HepG2 (cell line): ENCODE results near the gene MRPL28. TPM values are rescaled to one million over a fixed set of nuclear protein-coding genes. Genes with fewer than 3 reads are reported as not detected.
A peak's percentile ranks its signal among the peaks of the same experiment; 100 is the strongest.

Source experiments
- AHR ChIP-seq: IDR thresholded peaks from 2 replicates; pipeline ENCODE4 v1.6.1; 2018; ENCODE audit warnings: missing genetic modification reagents, missing compliant biosample characterization
- BHLHE40 ChIP-seq: IDR thresholded peaks from 2 replicates; pipeline ENCODE4 v1.6.1; 2011; ENCODE audit warnings: low read length, improper control_type of control experiment
- BORCS8-MEF2B ChIP-seq: sonication (generic); formaldehyde crosslinking; IDR thresholded peaks from 2 replicates; pipeline ENCODE4 v1.8.0; 2022; ENCODE audit warnings: mild to moderate bottlenecking, missing genetic modification reagents
- HDAC1 ChIP-seq: sonication (generic); formaldehyde crosslinking; IDR thresholded peaks from 2 replicates; pipeline ENCODE4 v1.5.1; 2020; ENCODE audit warnings: mild to moderate bottlenecking, missing genetic modification reagents
- HNF4A ChIP-seq: sonication (generic); formaldehyde crosslinking; IDR thresholded peaks from 2 replicates; pipeline ENCODE4 v1.4.0; 2020; ENCODE audit warnings: missing genetic modification reagents
- HOXA5 ChIP-seq: sonication (generic); formaldehyde crosslinking; IDR thresholded peaks from 2 replicates; pipeline ENCODE4 v1.4.0; 2020; ENCODE audit warnings: missing genetic modification reagents
- JDP2 ChIP-seq: sonication (generic); formaldehyde crosslinking; IDR thresholded peaks from 2 replicates; pipeline ENCODE4 v1.8.1; 2022; ENCODE audit warnings: missing genetic modification reagents, borderline replicate concordance
- KLF16 ChIP-seq, 2 experiments: sonication (generic) in 1 of 2; formaldehyde crosslinking in 1 of 2; IDR thresholded peaks; 2 replicates each; pipeline versions ENCODE4 v1.6.1 to v1.8.0; 2016 to 2023; ENCODE audit warnings: missing genetic modification reagents in 2 of 2, missing compliant biosample characterization in 1 of 2
- MAZ ChIP-seq, 2 experiments: sonication (generic) in 1 of 2; formaldehyde crosslinking in 1 of 2; IDR thresholded peaks; 2 replicates each; pipeline versions ENCODE4 v1.5.0 to v1.6.1; 2012 to 2020; ENCODE audit warnings: low read depth in 2 of 2, mild to moderate bottlenecking in 2 of 2, borderline replicate concordance in 1 of 2, improper control_type of control experiment in 1 of 2, low read length in 1 of 2, missing genetic modification reagents in 1 of 2, moderate library complexity in 1 of 2
- MEF2D ChIP-seq: sonication (generic); formaldehyde crosslinking; IDR thresholded peaks from 2 replicates; pipeline ENCODE4 v1.5.1; 2020; ENCODE audit warnings: mild to moderate bottlenecking, missing genetic modification reagents
- NKX3-1 ChIP-seq: sonication (generic); formaldehyde crosslinking; IDR thresholded peaks from 2 replicates; pipeline ENCODE4 v1.5.0; 2020; ENCODE audit warnings: missing genetic modification reagents
- PAF1 ChIP-seq: IDR thresholded peaks from 2 replicates; pipeline ENCODE4 v1.6.1; 2016; ENCODE audit warnings: missing genetic modification reagents, missing compliant biosample characterization
- RBM39 ChIP-seq: fragments of 200-400 bp; formaldehyde crosslinking; IDR thresholded peaks from one replicate; pipeline ENCODE4 v1.6.1; 2018; ENCODE audit warnings: antibody characterized with exemption, mild to moderate bottlenecking, low read depth, low read length; ENCODE audit not compliant: poor library complexity, severe bottlenecking
- SOX6 ChIP-seq, 2 experiments: fragments of 450-650 bp in 1 of 2; sonication (generic) in 1 of 2; formaldehyde crosslinking in 1 of 2; IDR thresholded peaks; 2 replicates each; pipeline versions ENCODE4 v1.4.0 to v1.6.1; 2017 to 2020; ENCODE audit warnings: antibody characterized with exemption in 1 of 2, mild to moderate bottlenecking in 1 of 2, missing genetic modification reagents in 1 of 2
- SP1 ChIP-seq, 2 experiments: fragments of 450-650 bp in 1 of 2; sonication (generic) in 1 of 2; formaldehyde crosslinking in 1 of 2; IDR thresholded peaks; 2 replicates each; pipeline versions ENCODE4 v1.4.0 to v1.6.1; 2016 to 2020; ENCODE audit warnings: missing genetic modification reagents in 1 of 2
- XRCC5 ChIP-seq: fragments of 200-400 bp; formaldehyde crosslinking; optimal IDR thresholded peaks from 2 replicates; pipeline ENCODE3; 2017; ENCODE audit warnings: mild to moderate bottlenecking, low read length
- ZBTB7B ChIP-seq: sonication (generic); formaldehyde crosslinking; IDR thresholded peaks from 2 replicates; pipeline ENCODE4 v1.4.0; 2020; ENCODE audit warnings: missing genetic modification reagents
- ZNF496 ChIP-seq: sonication (generic); formaldehyde crosslinking; IDR thresholded peaks from 2 replicates; pipeline ENCODE4 v1.8.1; 2023; ENCODE audit warnings: mild to moderate bottlenecking, moderate library complexity, missing genetic modification reagents; ENCODE audit not compliant: insufficient replicate concordance
- polyA plus RNA-seq, 8 experiments: library from polyadenylated mRNA; depleted of rRNA in 3 of 8; stranded (reverse) in 7 of 8; unstranded in 1 of 8; fragments of >200 nt; fragmentation: Illumina TruSeq in 4 of 8; extraction: Trizol in 4 of 8; gene quantifications; 2 replicates each; pipeline versions ENCODE4 v1.2.1 to v1.2.3, GENCODE V29; 2011 to 2016; ENCODE audit warnings: low read depth in 4 of 8, missing spikeins in 1 of 8, mixed read lengths in 1 of 8; ENCODE audit not compliant: insufficient read depth in 1 of 8
- total RNA-seq, 5 experiments: library from RNA; depleted of rRNA; stranded (reverse); fragments of >200 nt; fragmentation: Illumina TruSeq; extraction: Trizol; gene quantifications; 2 replicates each; pipeline ENCODE4 v1.2.3, GENCODE V29; 2016; ENCODE audit warnings: low read depth in 1 of 5
- TF ChIP-seq, protein P1 (sequence below): IDR thresholded peaks from 2 replicates; pipeline ENCODE4 v1.6.1; 2018; ENCODE audit warnings: missing genetic modification reagents
- TF ChIP-seq, protein P2 (sequence below): sonication (generic); formaldehyde crosslinking; IDR thresholded peaks from 2 replicates; pipeline ENCODE4 v1.4.0; 2020; ENCODE audit warnings: missing genetic modification reagents
- TF ChIP-seq, protein P3 (sequence below): IDR thresholded peaks from 2 replicates; pipeline ENCODE4 v1.6.1; 2012; ENCODE audit warnings: inconsistent platforms
- TF ChIP-seq, protein P4 (sequence below): sonication (generic); formaldehyde crosslinking; IDR thresholded peaks from 2 replicates; pipeline ENCODE4 v1.5.0; 2020; ENCODE audit warnings: missing genetic modification reagents

The MRPL28 gene
- total and polyA plus RNA-seq, 2 of the 13 experiments (the other 11 are each of a cell fraction or from before 2014, with no cell fraction given) = 114 to 135 TPM

DNA sequence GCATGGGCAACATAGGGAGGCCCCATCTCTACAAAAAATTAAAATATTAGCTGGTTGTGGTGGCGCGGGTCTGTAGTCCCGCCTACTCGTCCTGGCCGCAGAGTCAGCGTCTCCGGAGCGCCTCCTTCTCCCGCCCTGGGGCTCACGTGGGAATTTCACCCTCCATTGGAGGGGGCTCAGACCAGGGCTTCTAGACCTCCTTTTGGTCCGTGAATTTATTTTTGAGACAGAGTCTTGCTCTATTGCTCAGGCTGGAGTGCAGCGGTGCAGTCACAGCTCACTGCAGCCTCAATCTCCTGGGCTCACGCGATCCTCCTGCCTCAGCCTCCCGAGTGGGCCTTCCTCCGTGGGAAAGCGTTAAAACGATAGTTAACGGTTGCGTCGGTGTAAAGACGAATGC, 26.3 kb upstream of the MRPL28 start (continued):
- no peak for TF ChIP-seq ZNF496
- no peak for TF ChIP-seq JDP2 (CRISPR knock-in tag)
- TF ChIP-seq, protein P1, sequence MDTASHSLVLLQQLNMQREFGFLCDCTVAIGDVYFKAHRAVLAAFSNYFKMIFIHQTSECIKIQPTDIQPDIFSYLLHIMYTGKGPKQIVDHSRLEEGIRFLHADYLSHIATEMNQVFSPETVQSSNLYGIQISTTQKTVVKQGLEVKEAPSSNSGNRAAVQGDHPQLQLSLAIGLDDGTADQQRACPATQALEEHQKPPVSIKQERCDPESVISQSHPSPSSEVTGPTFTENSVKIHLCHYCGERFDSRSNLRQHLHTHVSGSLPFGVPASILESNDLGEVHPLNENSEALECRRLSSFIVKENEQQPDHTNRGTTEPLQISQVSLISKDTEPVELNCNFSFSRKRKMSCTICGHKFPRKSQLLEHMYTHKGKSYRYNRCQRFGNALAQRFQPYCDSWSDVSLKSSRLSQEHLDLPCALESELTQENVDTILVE (CRISPR knock-in tag) = peak; percentile 62; the same call in 1 of the 2 replicates
- no peak for TF ChIP-seq MAZ (IDR thresholded peaks at IDR 0.05; ENCODE audit: borderline replicate concordance, low read depth, low read length)
- TF ChIP-seq MAZ (CRISPR knock-in tag; IDR thresholded peaks at IDR 0.05; ENCODE audit: low read depth) = no peak
- TF ChIP-seq RBM39 = no peak
- no peak for TF ChIP-seq BORCS8-MEF2B
- TF ChIP-seq XRCC5 = peak; percentile 56
- 0 out of 2 replicates have a peak, but pooled peaks have one; percentile 46 for TF ChIP-seq HDAC1
- TF ChIP-seq SOX6 (IDR thresholded peaks at IDR 0.05) = no peak
- no peak for TF ChIP-seq SOX6 (CRISPR knock-in tag; IDR thresholded peaks at IDR 0.05)
- TF ChIP-seq MEF2D (CRISPR knock-in tag) = 0 out of 2 replicates have a peak, but pooled peaks have one; percentile 37
- TF ChIP-seq, protein P2, sequence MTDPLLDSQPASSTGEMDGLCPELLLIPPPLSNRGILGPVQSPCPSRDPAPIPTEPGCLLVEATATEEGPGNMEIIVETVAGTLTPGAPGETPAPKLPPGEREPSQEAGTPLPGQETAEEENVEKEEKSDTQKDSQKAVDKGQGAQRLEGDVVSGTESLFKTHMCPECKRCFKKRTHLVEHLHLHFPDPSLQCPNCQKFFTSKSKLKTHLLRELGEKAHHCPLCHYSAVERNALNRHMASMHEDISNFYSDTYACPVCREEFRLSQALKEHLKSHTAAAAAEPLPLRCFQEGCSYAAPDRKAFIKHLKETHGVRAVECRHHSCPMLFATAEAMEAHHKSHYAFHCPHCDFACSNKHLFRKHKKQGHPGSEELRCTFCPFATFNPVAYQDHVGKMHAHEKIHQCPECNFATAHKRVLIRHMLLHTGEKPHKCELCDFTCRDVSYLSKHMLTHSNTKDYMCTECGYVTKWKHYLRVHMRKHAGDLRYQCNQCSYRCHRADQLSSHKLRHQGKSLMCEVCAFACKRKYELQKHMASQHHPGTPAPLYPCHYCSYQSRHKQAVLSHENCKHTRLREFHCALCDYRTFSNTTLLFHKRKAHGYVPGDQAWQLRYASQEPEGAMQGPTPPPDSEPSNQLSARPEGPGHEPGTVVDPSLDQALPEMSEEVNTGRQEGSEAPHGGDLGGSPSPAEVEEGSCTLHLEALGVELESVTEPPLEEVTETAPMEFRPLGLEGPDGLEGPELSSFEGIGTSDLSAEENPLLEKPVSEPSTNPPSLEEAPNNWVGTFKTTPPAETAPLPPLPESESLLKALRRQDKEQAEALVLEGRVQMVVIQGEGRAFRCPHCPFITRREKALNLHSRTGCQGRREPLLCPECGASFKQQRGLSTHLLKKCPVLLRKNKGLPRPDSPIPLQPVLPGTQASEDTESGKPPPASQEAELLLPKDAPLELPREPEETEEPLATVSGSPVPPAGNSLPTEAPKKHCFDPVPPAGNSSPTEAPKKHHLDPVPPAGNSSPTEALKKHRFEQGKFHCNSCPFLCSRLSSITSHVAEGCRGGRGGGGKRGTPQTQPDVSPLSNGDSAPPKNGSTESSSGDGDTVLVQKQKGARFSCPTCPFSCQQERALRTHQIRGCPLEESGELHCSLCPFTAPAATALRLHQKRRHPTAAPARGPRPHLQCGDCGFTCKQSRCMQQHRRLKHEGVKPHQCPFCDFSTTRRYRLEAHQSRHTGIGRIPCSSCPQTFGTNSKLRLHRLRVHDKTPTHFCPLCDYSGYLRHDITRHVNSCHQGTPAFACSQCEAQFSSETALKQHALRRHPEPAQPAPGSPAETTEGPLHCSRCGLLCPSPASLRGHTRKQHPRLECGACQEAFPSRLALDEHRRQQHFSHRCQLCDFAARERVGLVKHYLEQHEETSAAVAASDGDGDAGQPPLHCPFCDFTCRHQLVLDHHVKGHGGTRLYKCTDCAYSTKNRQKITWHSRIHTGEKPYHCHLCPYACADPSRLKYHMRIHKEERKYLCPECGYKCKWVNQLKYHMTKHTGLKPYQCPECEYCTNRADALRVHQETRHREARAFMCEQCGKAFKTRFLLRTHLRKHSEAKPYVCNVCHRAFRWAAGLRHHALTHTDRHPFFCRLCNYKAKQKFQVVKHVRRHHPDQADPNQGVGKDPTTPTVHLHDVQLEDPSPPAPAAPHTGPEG (CRISPR knock-in tag) = 0 out of 2 replicates have a peak, but pooled peaks have one; percentile 29
- TF ChIP-seq KLF16 (CRISPR knock-in tag; IDR thresholded peaks at IDR 0.05) = no peak
- peak; percentile 46; the same call in 1 of the 2 replicates for TF ChIP-seq HOXA5 (CRISPR knock-in tag)
- no peak for TF ChIP-seq HNF4A (CRISPR knock-in tag)
- TF ChIP-seq PAF1 (CRISPR knock-in tag) = no peak
- TF ChIP-seq BHLHE40 = 0 out of 2 replicates have a peak, but pooled peaks have one; percentile 12
- TF ChIP-seq, protein P3, sequence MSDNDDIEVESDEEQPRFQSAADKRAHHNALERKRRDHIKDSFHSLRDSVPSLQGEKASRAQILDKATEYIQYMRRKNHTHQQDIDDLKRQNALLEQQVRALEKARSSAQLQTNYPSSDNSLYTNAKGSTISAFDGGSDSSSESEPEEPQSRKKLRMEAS = peak; percentile 72
- no peak for TF ChIP-seq NKX3-1 (CRISPR knock-in tag)
- TF ChIP-seq ZBTB7B (CRISPR knock-in tag) = peak; percentile 71; the same call in 1 of the 2 replicates
- 0 out of 2 replicates have a peak, but pooled peaks have one; percentile 53 for TF ChIP-seq AHR (CRISPR knock-in tag)
- TF ChIP-seq, protein P4, sequence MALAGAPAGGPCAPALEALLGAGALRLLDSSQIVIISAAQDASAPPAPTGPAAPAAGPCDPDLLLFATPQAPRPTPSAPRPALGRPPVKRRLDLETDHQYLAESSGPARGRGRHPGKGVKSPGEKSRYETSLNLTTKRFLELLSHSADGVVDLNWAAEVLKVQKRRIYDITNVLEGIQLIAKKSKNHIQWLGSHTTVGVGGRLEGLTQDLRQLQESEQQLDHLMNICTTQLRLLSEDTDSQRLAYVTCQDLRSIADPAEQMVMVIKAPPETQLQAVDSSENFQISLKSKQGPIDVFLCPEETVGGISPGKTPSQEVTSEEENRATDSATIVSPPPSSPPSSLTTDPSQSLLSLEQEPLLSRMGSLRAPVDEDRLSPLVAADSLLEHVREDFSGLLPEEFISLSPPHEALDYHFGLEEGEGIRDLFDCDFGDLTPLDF = 0 out of 2 replicates have a peak, but pooled peaks have one; percentile 45
- no peak for TF ChIP-seq SP1 (IDR thresholded peaks at IDR 0.05)
- TF ChIP-seq SP1 (CRISPR knock-in tag; IDR thresholded peaks at IDR 0.05) = peak; percentile 34; the same call in 1 of the 2 replicates
